Hindlimb muscle (tissue), 1 donor: ENCODE results near the gene LSM10. TPM values are rescaled to one million over a fixed set of nuclear protein-coding genes. Genes with fewer than 3 reads are reported as not detected.
A peak's percentile ranks its signal among the peaks of the same experiment; 100 is the strongest.

Experiments used
- DNase-seq: peaks from one replicate; pipeline ENCODE4 v3.0.0-alpha.2; 2013
- polyA plus RNA-seq: library from polyadenylated mRNA; unstranded; fragments of 120-200 nt; gene quantifications from one replicate; pipeline ENCODE4 v1.2.1, GENCODE V29; 2013; ENCODE audit not compliant: insufficient read length

The LSM10 gene
- polyA plus RNA-seq, result 23.5 TPM

DNA sequence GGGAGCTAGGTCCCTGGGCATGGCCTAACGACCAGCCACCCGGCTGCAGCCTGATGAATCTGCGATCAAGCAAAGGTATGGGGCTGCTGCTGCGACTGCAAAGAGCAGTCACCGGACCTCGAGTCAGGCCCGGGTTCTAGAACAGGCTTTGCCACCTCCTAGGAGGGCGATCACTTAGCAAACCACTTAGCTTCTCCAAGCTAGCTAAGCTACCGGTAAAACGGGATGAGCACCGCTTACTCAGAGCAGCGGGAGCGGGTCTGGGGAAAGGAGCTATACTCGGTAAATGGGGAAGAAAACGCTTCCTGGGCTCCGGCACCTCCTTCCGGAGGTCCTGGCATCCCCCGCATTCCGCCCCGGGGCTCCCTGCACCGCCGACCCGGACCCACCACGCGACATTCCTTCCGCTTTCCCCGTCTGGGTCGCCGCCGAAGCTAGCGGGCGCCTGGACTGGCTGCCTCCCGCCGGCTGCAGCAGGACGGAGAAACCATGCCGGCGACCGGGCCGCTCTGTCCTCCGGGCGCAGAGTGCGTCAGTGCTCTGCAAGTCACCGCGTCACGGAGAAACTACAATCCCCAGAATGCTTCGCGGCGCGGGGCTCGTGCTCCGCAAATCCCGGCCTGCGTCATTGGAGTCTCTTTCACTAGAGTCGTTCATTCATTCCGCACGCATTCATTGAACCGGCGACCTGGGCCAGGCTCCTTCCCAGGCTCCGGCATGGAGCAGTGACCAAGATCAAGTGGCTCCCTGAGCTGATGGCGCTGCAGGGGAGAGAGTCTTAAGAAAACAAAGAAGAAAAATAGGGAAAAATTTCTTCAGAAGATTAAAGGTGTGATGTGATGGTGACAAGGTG, at the start of gene LSM10:
Gene LSM10 (minus strand): TSS at position 531 of the 853 bp plus-strand sequence. CDS start 3,779 bp downstream, outside the sequence.
- peak; percentile 96 for DNase-seq

GRCh38 chr1:36447450-36447849, 49.7 kb upstream of the LSM10 start:
- DNase-seq, result no peak

GRCh38 chr1:36446746-36447145, 49.0 kb upstream of the LSM10 start:
- DNase-seq, result no peak

DNA sequence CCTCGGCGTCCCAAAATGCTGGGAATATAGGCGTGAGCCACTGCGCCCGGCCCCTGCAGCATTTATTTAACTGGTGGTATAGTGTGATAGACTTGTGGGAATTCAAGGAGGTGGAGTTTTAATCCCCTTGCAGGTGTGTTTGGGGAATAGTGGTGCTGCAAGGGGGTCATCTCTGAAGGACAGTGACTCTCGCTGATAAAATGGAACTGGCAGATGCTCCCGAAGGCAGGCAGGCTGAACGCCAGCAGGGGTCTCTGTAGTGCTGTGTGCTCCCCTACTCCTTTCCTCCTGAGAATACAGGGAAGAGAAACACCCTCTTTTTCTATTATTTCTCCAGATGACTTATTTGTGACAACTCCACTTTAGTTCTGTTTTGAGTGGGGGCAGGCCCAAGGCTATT, 48.6 kb upstream of the LSM10 start:
- no peak for DNase-seq

- no peak for DNase-seq
Measured at GRCh38 chr1:36443297-36443696, 45.6 kb upstream of the LSM10 start.

GRCh38 chr1:36442337-36442736, 44.6 kb upstream of the LSM10 start:
- no peak for DNase-seq

- no peak for DNase-seq
Measured at GRCh38 chr1:36440646-36441045, 42.9 kb upstream of the LSM10 start.

DNA sequence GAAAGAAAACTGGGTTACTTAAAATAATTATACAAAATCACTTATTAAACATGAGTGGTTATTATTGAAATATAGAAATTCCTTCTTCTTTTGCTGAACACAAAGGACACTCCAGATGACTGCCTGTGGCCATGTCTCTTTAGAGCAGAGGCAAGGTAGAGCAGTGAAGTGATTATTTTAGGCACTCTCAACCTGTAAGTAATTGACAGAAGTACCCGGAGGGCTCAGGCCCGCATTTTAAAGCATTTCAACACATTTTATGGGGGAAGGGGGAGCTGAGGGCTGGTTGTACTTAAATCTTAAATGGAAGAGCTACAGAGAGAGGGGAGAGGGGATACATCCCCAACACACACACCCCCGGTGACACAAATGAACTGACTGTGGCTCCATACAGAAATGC, 42.3 kb upstream of the LSM10 start:
- DNase-seq, result no peak

DNA sequence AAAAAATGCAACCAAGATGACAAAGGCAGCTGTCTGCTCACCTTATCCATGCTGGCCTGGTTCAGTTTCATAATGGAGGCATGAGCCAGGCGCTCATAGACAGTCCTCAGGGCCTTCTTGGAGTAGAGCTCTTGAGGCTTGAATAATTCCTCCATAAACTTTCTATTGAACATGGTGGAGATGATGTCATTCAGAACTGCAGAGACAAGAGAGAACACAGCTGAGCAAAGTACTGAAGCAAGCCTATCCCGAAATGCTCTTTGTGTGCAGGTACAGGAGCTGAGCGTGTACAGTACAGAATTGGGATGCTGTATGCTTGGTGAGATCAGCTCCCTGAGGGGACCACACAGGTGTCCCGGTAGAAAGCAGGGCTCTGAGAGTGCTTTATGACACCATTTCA, 41.0 kb upstream of the LSM10 start:
- DNase-seq, result no peak

DNA sequence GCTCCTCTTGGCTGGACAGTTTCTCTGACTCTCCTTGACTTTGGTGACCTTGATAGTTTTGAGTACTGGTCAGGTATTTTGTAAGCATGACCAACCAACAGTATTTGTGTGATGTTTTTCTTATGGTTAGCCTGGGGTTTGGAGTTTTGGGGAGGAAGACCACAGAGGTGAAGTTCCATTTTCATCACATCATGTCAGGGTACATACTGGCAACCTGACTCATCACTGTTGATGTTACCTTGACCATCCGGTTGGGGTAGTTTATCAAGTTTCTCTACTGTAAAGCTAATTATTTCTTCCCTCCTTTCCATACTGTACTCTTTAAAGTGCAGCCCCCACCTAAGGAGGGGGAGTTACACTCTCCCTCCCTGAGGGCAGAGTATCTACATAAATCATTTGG, 39.1 kb upstream of the LSM10 start:
- DNase-seq, result no peak

DNA sequence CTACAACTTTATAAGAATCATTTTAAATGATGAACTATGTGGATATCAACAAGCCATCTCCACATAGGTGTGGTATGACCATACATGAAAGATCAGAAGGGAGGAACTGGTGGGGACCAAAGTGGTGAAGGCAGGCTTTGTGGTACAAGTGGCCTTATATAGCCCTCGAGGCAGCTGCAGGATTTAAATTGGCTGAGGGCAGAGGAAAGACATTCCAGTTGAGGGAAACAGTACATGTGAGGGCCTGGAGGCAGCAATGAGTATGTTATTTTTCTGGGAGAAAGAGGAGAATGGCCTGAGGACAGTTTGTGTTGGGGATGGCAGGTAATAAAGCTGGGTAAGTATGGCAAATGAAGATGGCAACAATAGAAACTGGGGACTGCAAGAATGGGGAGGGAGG, 35.4 kb upstream of the LSM10 start:
- DNase-seq, result no peak

- DNase-seq, result no peak
Measured at GRCh38 chr1:36432616-36433015, 34.9 kb upstream of the LSM10 start.

DNA sequence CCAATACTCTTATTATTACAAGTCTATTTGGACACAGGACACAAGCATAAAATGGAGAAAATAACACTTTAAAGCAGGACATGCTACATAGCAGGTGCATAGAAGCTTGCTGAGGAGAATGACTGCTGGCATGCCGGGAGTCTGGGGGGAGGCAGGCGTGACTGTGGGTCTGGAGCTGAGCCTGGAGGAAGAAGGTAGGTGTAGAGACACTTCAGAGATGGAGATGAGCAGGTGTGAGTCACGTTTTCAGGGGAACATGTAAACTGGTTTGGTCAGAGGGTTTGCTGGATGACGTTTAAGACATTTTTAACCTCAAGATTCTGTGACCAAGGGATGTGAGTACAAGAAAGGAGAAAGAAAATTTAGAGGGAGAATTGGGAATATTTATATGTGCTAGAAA, 28.1 kb upstream of the LSM10 start:
- DNase-seq, result no peak

DNA sequence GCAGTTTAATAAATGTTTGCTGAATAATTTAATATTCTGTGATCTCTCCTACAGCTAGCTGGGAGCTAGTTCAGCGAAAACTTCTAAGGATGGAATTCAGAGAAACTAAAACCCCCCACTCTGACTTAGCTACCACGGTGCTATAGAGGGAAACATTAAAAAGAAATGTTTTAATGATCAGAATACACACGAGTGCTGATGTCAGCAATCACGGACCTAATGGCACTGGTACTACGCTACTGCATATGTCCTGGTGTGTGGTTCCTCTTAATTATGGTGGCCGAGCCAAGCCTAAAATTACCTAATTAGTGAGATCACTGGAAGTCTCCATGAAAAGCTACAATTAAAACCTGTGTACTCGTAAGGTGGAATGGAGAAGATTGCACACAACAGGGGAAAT, 23.9 kb upstream of the LSM10 start:
- DNase-seq, result no peak

DNA sequence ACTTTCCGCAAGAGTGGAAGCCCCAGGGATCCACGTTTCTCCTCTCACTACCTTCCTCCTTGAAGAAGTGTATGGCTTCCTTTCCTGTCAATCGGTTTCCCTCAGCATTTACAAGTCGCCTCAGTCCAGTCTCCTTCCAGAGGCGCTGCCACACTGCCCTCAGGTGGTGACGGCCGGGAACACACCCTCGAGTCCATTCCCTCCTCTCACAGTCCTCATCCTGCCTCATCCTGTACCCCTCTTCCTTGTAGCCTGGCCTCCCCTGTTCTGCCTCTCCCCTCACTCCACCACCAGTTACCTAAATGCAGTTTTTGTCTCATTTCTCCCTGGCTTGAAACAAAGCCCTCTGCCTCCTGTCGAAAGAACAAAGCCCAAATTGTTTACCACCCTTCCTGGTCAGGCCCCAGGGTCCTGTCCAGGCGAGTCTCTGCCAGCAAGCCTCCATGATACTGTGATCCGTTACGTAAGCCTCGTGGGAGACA, 23.2 kb upstream of the LSM10 start:
- DNase-seq, result peak; percentile 86

DNA sequence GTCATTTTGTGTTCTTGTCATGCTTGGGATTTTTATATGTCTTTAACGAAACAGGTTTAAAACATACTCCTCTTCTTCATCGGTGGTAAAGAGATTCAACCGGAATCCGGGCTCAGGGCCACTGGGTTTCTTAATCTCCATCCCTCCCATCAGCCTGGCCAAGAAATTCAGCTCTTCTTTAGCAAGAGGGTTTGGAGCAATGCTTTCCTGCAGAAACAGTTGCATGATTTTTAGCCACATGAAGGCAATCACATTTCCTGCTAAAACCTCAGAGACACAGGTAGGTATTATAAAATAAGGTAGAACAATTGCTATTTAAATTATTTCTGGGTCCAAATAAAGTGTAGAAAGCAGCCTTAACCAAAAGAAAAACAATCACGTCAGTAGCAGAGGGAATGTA, 22.7 kb upstream of the LSM10 start:
- DNase-seq, result no peak

GRCh38 chr1:36419569-36419968, 21.9 kb upstream of the LSM10 start:
- no peak for DNase-seq

GRCh38 chr1:36419140-36419539, 21.4 kb upstream of the LSM10 start:
- DNase-seq, result no peak

GRCh38 chr1:36417931-36418330, 20.2 kb upstream of the LSM10 start:
- no peak for DNase-seq

DNA sequence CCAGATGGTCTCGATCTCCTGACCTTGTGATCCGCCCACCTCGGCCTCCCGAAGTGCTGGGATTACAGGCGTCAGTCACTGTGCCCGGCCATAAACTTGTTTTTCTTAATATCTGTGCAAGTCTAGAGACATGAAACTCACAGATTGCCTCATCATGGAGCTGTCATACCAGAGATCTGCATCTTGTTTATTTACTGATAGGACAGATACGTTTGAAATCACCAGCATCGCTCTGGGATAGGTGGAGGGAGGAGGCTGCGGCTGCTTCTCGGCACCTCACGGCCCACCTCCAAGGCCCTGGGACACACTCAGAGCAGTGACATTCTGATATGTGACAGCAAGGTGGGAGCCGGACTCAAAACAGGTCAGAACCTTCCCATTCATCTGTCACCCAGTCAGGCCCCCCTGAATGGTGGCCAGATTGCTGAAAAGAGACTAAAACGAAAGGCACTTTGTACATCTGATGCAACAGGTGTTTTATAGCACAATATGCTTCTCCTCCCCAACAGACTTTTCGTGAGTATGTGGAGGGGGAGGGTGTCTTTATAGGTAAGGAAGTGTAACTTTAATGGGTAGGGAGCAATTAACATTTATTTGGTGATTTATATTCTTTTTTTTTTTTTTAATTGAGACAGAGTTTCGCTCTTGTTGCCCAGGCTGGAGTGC, 18.1 kb upstream of the LSM10 start:
- DNase-seq, result no peak

- no peak for DNase-seq
Measured at GRCh38 chr1:36414384-36414783, 16.7 kb upstream of the LSM10 start.

DNA sequence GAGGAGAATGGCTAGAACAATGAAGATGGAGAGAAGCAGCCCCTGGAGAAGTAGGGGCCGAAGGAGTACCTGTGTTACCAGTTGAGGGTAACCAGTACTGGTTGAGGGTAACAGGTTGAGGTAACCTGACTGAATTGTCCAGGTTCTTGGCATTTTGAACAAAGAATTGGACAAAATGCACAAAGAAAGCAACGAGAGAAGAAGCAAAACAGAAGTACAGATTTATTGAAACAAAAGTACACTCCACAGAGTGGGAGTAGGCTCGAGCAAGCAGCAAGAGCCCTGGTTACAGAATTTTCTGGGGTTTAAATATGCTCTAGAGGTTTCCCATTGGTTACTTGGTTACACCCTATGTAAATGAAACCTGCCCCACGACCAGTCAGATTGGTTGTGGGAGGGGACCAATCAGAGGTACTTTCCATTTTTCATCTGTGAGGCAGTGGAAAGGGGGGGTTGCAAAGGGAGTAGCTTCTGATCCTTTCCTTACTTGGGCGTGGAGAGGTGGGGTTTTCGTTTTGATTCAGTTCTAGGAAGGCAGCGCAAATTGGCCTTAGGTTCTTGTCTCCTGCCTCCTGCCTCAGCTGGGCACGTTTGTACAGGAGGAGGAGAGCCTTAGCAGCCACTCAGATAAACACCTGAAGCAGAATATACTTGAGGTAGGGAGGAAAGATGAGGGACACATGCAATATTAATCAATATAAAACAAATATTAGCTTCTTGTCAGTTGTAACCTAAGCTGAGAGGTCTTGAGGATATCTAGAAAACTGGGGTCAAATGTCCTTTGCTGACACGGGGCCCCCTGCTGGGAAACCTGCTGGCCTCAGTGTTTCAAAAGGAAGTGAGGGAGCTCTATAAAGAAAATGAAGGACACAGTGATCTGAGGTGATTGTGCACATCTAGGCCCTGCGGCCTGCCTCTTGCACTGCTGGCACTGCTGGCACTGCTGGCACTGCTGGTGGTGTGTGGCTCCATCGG, 14.3 kb upstream of the LSM10 start:
- no peak for DNase-seq

DNA sequence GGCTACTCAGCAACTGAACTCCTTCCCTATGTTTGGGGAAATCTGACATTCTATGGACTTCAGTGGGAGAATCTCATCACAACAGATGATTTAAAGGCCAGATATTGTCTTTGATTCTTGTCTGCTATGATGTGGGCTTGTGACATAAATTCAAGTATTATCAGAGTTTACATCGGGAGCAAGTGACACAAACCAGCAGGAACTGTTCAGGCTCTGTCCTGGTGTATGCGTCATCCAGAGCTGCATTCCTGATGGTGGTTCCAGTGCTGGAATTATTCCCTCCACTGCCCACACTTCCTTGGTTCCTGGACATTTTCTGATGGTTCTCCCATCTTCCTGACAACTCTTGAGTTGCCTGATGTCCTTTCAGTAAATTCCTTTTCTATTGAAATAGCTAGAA, 10.8 kb upstream of the LSM10 start:
- DNase-seq, result no peak
